SK-N-SH treated with all-trans-retinoic acid at 6 μM for 48 hours (cell line): ENCODE results near the gene S100A2.
"Not testable (repeated sequence)": the region's sequence is repeated elsewhere in the genome, so short reads cannot be mapped to it uniquely, and the experiment has no call there.

ENCODE experiments used
- ISL1 ChIP-seq: fragments of 250-450 bp; sonication (Bioruptor Pico); IDR thresholded peaks from 2 replicates; pipeline ENCODE4 v2.1.2; 2022; ENCODE audit warnings: mild to moderate bottlenecking, moderate library complexity
- SNAI2 ChIP-seq: fragments of 250-450 bp; sonication (Bioruptor Pico); IDR thresholded peaks from 2 replicates; pipeline ENCODE4 v1.5.0; 2020; ENCODE audit warnings: mild to moderate bottlenecking, moderate library complexity
- ZFP30 ChIP-seq: fragments of 450-650 bp; formaldehyde crosslinking; IDR thresholded peaks from 2 replicates; pipeline ENCODE4 v1.5.0; 2022; ENCODE audit warnings: mild to moderate bottlenecking, moderate library complexity
- ZNF565 ChIP-seq: fragments of 450-650 bp; formaldehyde crosslinking; conservative IDR thresholded peaks from 2 replicates; pipeline ENCODE4 v1.5.0; 2020; ENCODE audit warnings: low read depth, mild to moderate bottlenecking, moderate library complexity

GRCh38 chr1:153575081-153575491, 9.4 kb upstream of the S100A2 start:
- not testable (repeated sequence) for TF ChIP-seq ISL1 (CRISPR knock-in tag); SNAI2 (CRISPR knock-in tag); ZNF565; ZFP30 (CRISPR knock-in tag)
